ENCODE results near the gene TBC1D7. TPM values are rescaled to one million over a fixed set of nuclear protein-coding genes. Genes with fewer than 3 reads are reported as not detected.

Gene TBC1D7
- total RNA-seq, 1 donor from 2014 or later = 34.7 TPM

DNA sequence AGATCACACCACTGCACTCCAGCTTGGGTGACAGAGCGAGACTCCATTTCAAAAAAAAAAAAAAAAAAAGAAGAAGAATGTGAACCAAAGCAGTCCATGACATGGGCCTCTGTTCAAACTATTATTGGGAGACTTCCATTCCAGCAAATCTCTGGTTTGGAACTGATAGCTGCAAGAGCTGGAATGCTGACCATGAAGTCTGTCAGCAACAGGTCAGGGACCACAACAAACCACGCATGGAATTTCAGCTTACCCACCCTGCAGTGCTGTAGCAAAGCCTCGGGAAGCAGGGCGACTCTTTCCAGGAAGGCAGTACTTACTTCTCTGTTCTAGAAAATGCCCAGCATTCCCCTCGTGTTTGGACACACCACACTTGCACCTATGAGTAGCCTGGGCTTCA lies 34.1 kb upstream of the TBC1D7 start:
- no peaks in the 10 kb centered on the region for H3K27me3 Mint-ChIP-seq
- no peak for DNase-seq (ENCODE audit: low spot score, unreplicated experiment)
- H3K4me1 Mint-ChIP-seq (ENCODE audit: low read depth) = peaks cover 4% of the 10 kb centered on the region
- no peak overlapping the region for H3K27ac Mint-ChIP-seq
- H3K9me3 Mint-ChIP-seq (ENCODE audit: low read depth) = no peaks in the 10 kb centered on the region
- TF ChIP-seq, protein P1, sequence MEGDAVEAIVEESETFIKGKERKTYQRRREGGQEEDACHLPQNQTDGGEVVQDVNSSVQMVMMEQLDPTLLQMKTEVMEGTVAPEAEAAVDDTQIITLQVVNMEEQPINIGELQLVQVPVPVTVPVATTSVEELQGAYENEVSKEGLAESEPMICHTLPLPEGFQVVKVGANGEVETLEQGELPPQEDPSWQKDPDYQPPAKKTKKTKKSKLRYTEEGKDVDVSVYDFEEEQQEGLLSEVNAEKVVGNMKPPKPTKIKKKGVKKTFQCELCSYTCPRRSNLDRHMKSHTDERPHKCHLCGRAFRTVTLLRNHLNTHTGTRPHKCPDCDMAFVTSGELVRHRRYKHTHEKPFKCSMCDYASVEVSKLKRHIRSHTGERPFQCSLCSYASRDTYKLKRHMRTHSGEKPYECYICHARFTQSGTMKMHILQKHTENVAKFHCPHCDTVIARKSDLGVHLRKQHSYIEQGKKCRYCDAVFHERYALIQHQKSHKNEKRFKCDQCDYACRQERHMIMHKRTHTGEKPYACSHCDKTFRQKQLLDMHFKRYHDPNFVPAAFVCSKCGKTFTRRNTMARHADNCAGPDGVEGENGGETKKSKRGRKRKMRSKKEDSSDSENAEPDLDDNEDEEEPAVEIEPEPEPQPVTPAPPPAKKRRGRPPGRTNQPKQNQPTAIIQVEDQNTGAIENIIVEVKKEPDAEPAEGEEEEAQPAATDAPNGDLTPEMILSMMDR (IDR thresholded peaks at IDR 0.05; ENCODE audit: unreplicated experiment) = no peak
- no peak overlapping the region for H3K4me3 Mint-ChIP-seq (ENCODE audit: low read depth)
- no peaks in the 10 kb centered on the region for H3K36me3 Mint-ChIP-seq (ENCODE audit: insufficient read depth)

- Mint-ChIP-seq H3K36me3 (ENCODE audit: insufficient read depth) (no peaks in the 10 kb centered on the region), H3K27ac (no peak overlapping the region), H3K27me3 (peaks cover 7% of the 10 kb centered on the region), H3K4me1 (ENCODE audit: low read depth) (no peaks in the 10 kb centered on the region), H3K4me3 (ENCODE audit: low read depth) (no peak overlapping the region), H3K9me3 (ENCODE audit: low read depth) (no peaks in the 10 kb centered on the region)
- no peak for DNase-seq (ENCODE audit: low spot score, unreplicated experiment)
- TF ChIP-seq, protein P1 (IDR thresholded peaks at IDR 0.05; ENCODE audit: unreplicated experiment) = no peak
Observed at GRCh38 chr6:13360671-13361540, 32.6 kb upstream of the TBC1D7 start.

DNA sequence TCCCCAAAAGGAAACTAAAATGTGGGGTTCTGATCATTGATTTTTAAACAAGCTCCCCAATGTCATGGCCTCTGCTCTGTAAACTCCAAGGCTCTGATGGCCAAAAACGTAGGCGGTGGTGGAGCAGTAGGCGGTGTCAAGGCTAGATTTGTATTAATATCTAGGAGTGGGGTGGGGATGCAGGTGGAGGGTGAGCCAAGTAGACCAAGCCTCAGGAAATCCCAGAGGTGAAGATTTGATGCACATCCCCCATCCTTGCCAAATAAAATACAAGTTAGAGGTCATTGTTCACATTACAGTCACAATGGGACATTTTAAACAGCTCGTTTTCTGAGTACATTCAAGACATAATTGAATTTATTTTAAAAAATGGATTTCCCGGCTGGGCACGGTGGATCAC lies 30.9 kb upstream of the TBC1D7 start:
- Mint-ChIP-seq H3K27me3 (peaks cover 15% of the 10 kb centered on the region), H3K27ac (no peak overlapping the region), H3K36me3 (ENCODE audit: insufficient read depth) (no peaks in the 10 kb centered on the region), H3K4me1 (ENCODE audit: low read depth) (peaks cover 1% of the 10 kb centered on the region), H3K9me3 (ENCODE audit: low read depth) (no peaks in the 10 kb centered on the region), H3K4me3 (ENCODE audit: low read depth) (no peak overlapping the region)
- DNase-seq (ENCODE audit: low spot score, unreplicated experiment) = no peak
- TF ChIP-seq, protein P1 (IDR thresholded peaks at IDR 0.05; ENCODE audit: unreplicated experiment) = no peak

GRCh38 chr6:13358511-13358910 lies 30.2 kb upstream of the TBC1D7 start:
- peaks cover 19% of the 10 kb centered on the region for H3K27me3 Mint-ChIP-seq
- H3K4me3 Mint-ChIP-seq (ENCODE audit: low read depth) = no peak overlapping the region
- TF ChIP-seq, protein P1 (IDR thresholded peaks at IDR 0.05; ENCODE audit: unreplicated experiment) = no peak
- no peaks in the 10 kb centered on the region for H3K36me3 Mint-ChIP-seq (ENCODE audit: insufficient read depth)
- no peaks in the 10 kb centered on the region for H3K9me3 Mint-ChIP-seq (ENCODE audit: low read depth)
- no peak overlapping the region for H3K27ac Mint-ChIP-seq
- DNase-seq (ENCODE audit: low spot score, unreplicated experiment) = no peak
- peaks cover 1% of the 10 kb centered on the region for H3K4me1 Mint-ChIP-seq (ENCODE audit: low read depth)

DNA sequence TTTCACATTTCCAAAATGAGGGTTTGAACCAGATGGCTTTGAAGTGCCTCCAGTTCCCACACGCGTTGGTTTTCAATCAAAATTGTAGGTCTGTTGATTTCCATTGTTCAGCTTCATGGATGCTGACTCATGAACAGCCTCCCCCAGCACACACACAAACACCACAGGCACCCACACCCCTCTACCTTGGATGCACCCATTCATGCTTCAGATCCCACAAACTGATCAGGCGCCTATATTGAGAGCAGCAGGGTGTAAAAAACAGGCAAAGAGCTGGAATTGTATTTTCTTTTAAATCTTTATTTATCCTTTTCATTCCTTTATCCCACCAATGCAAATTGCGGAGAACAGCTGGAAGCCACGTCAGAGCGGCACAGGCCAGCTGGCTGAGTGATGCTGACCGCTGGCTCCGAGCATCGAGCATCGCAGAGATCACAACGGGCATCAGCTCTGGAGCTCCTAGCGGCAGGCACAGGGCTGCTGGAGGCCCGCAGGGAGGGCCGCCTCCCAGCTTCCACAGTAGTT lies 29.3 kb upstream of the TBC1D7 start:
- Mint-ChIP-seq H3K9me3 (ENCODE audit: low read depth) (no peaks in the 10 kb centered on the region), H3K27ac (no peak overlapping the region)
- DNase-seq (ENCODE audit: low spot score, unreplicated experiment) = no peak

More for the DNA sequence above, 29.3 kb upstream of the TBC1D7 start:
- Mint-ChIP-seq H3K4me3 (ENCODE audit: low read depth) (no peak overlapping the region), H3K36me3 (ENCODE audit: insufficient read depth) (no peaks in the 10 kb centered on the region), H3K27me3 (peaks cover 21% of the 10 kb centered on the region), H3K4me1 (ENCODE audit: low read depth) (peaks cover 1% of the 10 kb centered on the region)
- TF ChIP-seq, protein P1 (IDR thresholded peaks at IDR 0.05; ENCODE audit: unreplicated experiment) = no peak

Measured in progenitor cell of endocrine pancreas (in vitro differentiated cells).